Measurements from ENCODE around the gene MAP1LC3B2.

MAP1LC3B2 gene

GRCh38 chr12:116520225-116520760 lies 38.9 kb upstream of the MAP1LC3B2 start:
- H3K4me1 ChIP-seq (ENCODE audit: control insufficient read depth, low read depth, low read length): peaks cover 7% of the 10 kb centered on the region
- DNase-seq: no peak
- H3K18ac ChIP-seq (ENCODE audit: low read length): no peak overlapping the region
- no peak overlapping the region for H3K4ac ChIP-seq (ENCODE audit: low read depth, low read length)
- H3K27ac ChIP-seq (ENCODE audit: low read depth, low read length): no peak overlapping the region
- no peaks in the 10 kb centered on the region for H3K27me3 ChIP-seq (ENCODE audit: insufficient read depth, low read length, poor library complexity)
- no peak overlapping the region for H3K9ac ChIP-seq (ENCODE audit: low read length)
- no peak overlapping the region for H3K4me3 ChIP-seq (ENCODE audit: low read length)
- H3K79me2 ChIP-seq (ENCODE audit: control insufficient read depth, insufficient read depth, low read length): no peaks in the 10 kb centered on the region
- no peak overlapping the region for H2BK120ac ChIP-seq (ENCODE audit: low read depth, low read length)
- WGBS (ENCODE audit: extremely low coverage, insufficient coverage, low lambda C conversion rate): no CpG with 5 or more reads among the region's 9 CpGs
- no peak overlapping the region for H3K56ac ChIP-seq (ENCODE audit: low read length)
- H3K23ac ChIP-seq (ENCODE audit: low read length): no peak overlapping the region
- no peak overlapping the region for H2BK5ac ChIP-seq (ENCODE audit: low read length)
- H4K5ac ChIP-seq (ENCODE audit: low read length): no peak overlapping the region
- H2AK5ac ChIP-seq (ENCODE audit: low read length): no peak overlapping the region
- no peaks in the 10 kb centered on the region for H3K79me1 ChIP-seq (ENCODE audit: low read length)
- H2BK15ac ChIP-seq (replicated peaks; ENCODE audit: low read depth): no peak overlapping the region
- H4K8ac ChIP-seq (ENCODE audit: low read depth, low read length): no peak overlapping the region
- no peaks in the 10 kb centered on the region for H3K36me3 ChIP-seq (ENCODE audit: control insufficient read depth, insufficient read depth, low read length)
- no peak overlapping the region for H3K4me2 ChIP-seq (ENCODE audit: low read length)

DNA sequence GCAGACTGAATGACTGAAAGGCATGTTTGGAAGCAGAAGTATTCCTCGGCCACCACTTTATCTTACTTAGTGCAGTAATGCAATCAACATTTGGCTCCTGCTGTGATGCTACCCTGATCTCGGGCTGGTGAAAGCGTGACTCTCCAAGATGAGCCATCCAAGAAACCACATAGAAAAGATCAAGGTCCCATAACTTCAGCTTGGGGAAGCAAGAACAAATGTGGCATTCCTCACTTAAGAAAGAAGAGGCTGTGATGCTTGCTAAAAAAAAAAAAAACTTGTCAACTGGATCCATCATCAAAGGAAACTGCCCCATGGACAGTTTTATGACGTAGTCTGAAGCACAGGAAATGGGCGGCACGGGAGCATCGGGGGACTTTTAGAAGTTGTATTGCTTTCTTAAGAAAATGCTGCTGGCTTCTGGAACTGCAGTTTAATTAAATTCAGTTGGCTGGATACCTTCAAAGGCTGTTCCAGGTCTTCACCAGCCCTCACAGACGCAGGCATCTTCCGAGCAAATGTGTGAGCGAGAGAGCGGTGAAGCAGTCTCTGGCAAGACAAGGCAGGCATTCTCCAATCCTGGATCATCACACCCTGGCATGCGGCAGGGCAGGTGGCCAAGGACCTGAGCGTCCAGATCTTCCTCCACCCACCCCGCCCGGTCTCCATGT lies 38.2 kb upstream of the MAP1LC3B2 start:
- no peaks in the 10 kb centered on the region for H3K79me1 ChIP-seq (ENCODE audit: low read length)
- no CpG with 5 or more reads among the region's 15 CpGs for WGBS (ENCODE audit: extremely low coverage, insufficient coverage, low lambda C conversion rate)
- no peak overlapping the region for H3K4me2 ChIP-seq (ENCODE audit: low read length)
- no peak overlapping the region for H3K18ac ChIP-seq (ENCODE audit: low read length)
- no peaks in the 10 kb centered on the region for H3K36me3 ChIP-seq (ENCODE audit: control insufficient read depth, insufficient read depth, low read length)
- no peak overlapping the region for H3K27ac ChIP-seq (ENCODE audit: low read depth, low read length)
- no peak overlapping the region for H4K8ac ChIP-seq (ENCODE audit: low read depth, low read length)
- no peak overlapping the region for H3K9ac ChIP-seq (ENCODE audit: low read length)
- no peak overlapping the region for H2AK5ac ChIP-seq (ENCODE audit: low read length)
- DNase-seq: peak; percentile 43
- H2BK120ac ChIP-seq (ENCODE audit: low read depth, low read length): no peak overlapping the region
- H3K27me3 ChIP-seq (ENCODE audit: insufficient read depth, low read length, poor library complexity): no peaks in the 10 kb centered on the region
- peaks cover 10% of the 10 kb centered on the region for H3K4me1 ChIP-seq (ENCODE audit: control insufficient read depth, low read depth, low read length)
- no peaks in the 10 kb centered on the region for H3K79me2 ChIP-seq (ENCODE audit: control insufficient read depth, insufficient read depth, low read length)
- H2BK5ac ChIP-seq (ENCODE audit: low read length): no peak overlapping the region
- no peak overlapping the region for H3K4me3 ChIP-seq (ENCODE audit: low read length)
- H3K4ac ChIP-seq (ENCODE audit: low read depth, low read length): no peak overlapping the region
- no peak overlapping the region for H3K23ac ChIP-seq (ENCODE audit: low read length)
- H4K5ac ChIP-seq (ENCODE audit: low read length): no peak overlapping the region
- no peak overlapping the region for H2BK15ac ChIP-seq (replicated peaks; ENCODE audit: low read depth)
- H3K56ac ChIP-seq (ENCODE audit: low read length): no peak overlapping the region

DNA sequence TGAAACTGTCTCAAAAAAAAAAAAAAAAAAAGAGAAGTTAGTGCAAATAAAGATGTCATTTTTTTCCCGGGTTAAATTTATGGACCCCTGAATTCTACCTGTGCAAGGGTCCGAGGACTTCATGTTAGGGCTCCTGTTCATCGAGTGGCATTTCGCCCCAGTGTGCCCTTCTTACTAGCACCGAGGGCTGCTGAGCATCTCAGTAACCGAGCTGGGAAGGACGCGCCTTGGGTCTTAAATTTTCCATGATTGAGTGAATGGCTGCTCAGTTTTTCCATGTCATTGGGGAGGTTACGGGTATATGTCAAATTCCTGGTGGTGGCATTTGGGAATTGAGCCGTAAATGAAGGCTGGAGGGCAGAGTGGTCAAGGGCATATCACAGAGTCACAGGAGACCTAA lies 34.9 kb upstream of the MAP1LC3B2 start:
- peak overlapping the region; percentile 71 for H3K4ac ChIP-seq (ENCODE audit: low read depth, low read length)
- H2BK120ac ChIP-seq (ENCODE audit: low read depth, low read length): no peak overlapping the region
- H2AK5ac ChIP-seq (ENCODE audit: low read length): peak overlapping the region; percentile 12
- DNase-seq: peak; percentile 56
- H4K5ac ChIP-seq (ENCODE audit: low read length): no peak overlapping the region
- H3K4me1 ChIP-seq (ENCODE audit: control insufficient read depth, low read depth, low read length): peaks cover 10% of the 10 kb centered on the region
- no peaks in the 10 kb centered on the region for H3K36me3 ChIP-seq (ENCODE audit: control insufficient read depth, insufficient read depth, low read length)
- no CpG with 5 or more reads among the region's 10 CpGs for WGBS (ENCODE audit: extremely low coverage, insufficient coverage, low lambda C conversion rate)
- H3K4me2 ChIP-seq (ENCODE audit: low read length): no peak overlapping the region
- no peak overlapping the region for H2BK15ac ChIP-seq (replicated peaks; ENCODE audit: low read depth)
- no peaks in the 10 kb centered on the region for H3K79me2 ChIP-seq (ENCODE audit: control insufficient read depth, insufficient read depth, low read length)
- H3K27me3 ChIP-seq (ENCODE audit: insufficient read depth, low read length, poor library complexity): no peaks in the 10 kb centered on the region
- H4K8ac ChIP-seq (ENCODE audit: low read depth, low read length): no peak overlapping the region
- H3K4me3 ChIP-seq (ENCODE audit: low read length): no peak overlapping the region
- no peaks in the 10 kb centered on the region for H3K79me1 ChIP-seq (ENCODE audit: low read length)
- peak overlapping the region; percentile 46 for H3K56ac ChIP-seq (ENCODE audit: low read length)
- no peak overlapping the region for H3K9ac ChIP-seq (ENCODE audit: low read length)
- H3K23ac ChIP-seq (ENCODE audit: low read length): no peak overlapping the region
- H3K18ac ChIP-seq (ENCODE audit: low read length): no peak overlapping the region
- H2BK5ac ChIP-seq (ENCODE audit: low read length): no peak overlapping the region
- H3K27ac ChIP-seq (ENCODE audit: low read depth, low read length): no peak overlapping the region

- no peak overlapping the region for H3K23ac ChIP-seq (ENCODE audit: low read length)
- H3K79me1 ChIP-seq (ENCODE audit: low read length): no peaks in the 10 kb centered on the region
- H3K4me3 ChIP-seq (ENCODE audit: low read length): no peak overlapping the region
- no peak overlapping the region for H2BK15ac ChIP-seq (replicated peaks; ENCODE audit: low read depth)
- no peaks in the 10 kb centered on the region for H3K79me2 ChIP-seq (ENCODE audit: control insufficient read depth, insufficient read depth, low read length)
- WGBS (ENCODE audit: extremely low coverage, insufficient coverage, low lambda C conversion rate): no CpG with 5 or more reads among the region's 4 CpGs
- H3K4me1 ChIP-seq (ENCODE audit: control insufficient read depth, low read depth, low read length): peaks cover 10% of the 10 kb centered on the region
- no peak overlapping the region for H3K4ac ChIP-seq (ENCODE audit: low read depth, low read length)
- H4K5ac ChIP-seq (ENCODE audit: low read length): no peak overlapping the region
- no peaks in the 10 kb centered on the region for H3K36me3 ChIP-seq (ENCODE audit: control insufficient read depth, insufficient read depth, low read length)
- no peak overlapping the region for H3K9ac ChIP-seq (ENCODE audit: low read length)
- peak overlapping the region; percentile 79 for H3K56ac ChIP-seq (ENCODE audit: low read length)
- no peak overlapping the region for H2BK5ac ChIP-seq (ENCODE audit: low read length)
- H3K27me3 ChIP-seq (ENCODE audit: insufficient read depth, low read length, poor library complexity): no peaks in the 10 kb centered on the region
- no peak overlapping the region for H3K4me2 ChIP-seq (ENCODE audit: low read length)
- no peak overlapping the region for H2AK5ac ChIP-seq (ENCODE audit: low read length)
- H2BK120ac ChIP-seq (ENCODE audit: low read depth, low read length): peak overlapping the region; percentile 76
- H3K27ac ChIP-seq (ENCODE audit: low read depth, low read length): no peak overlapping the region
- peak; percentile 97 for DNase-seq
- no peak overlapping the region for H4K8ac ChIP-seq (ENCODE audit: low read depth, low read length)
- peak overlapping the region; percentile 89 for H3K18ac ChIP-seq (ENCODE audit: low read length)
Measured at GRCh38 chr12:116524964-116525379, 34.2 kb upstream of the MAP1LC3B2 start.

GRCh38 chr12:116525418-116526001 lies 33.7 kb upstream of the MAP1LC3B2 start:
- H3K23ac ChIP-seq (ENCODE audit: low read length): peak overlapping the region; percentile 10
- peak overlapping the region; percentile 93 for H3K4ac ChIP-seq (ENCODE audit: low read depth, low read length)
- H3K27me3 ChIP-seq (ENCODE audit: insufficient read depth, low read length, poor library complexity): no peaks in the 10 kb centered on the region
- H2BK120ac ChIP-seq (ENCODE audit: low read depth, low read length): peak overlapping the region; percentile 76
- no peaks in the 10 kb centered on the region for H3K79me1 ChIP-seq (ENCODE audit: low read length)
- H2BK15ac ChIP-seq (replicated peaks; ENCODE audit: low read depth): no peak overlapping the region
- peak overlapping the region; percentile 52 for H3K27ac ChIP-seq (ENCODE audit: low read depth, low read length)
- H2AK5ac ChIP-seq (ENCODE audit: low read length): no peak overlapping the region
- H3K18ac ChIP-seq (ENCODE audit: low read length): peak overlapping the region; percentile 89
- peak overlapping the region; percentile 42 for H3K9ac ChIP-seq (ENCODE audit: low read length)
- H3K4me2 ChIP-seq (ENCODE audit: low read length): no peak overlapping the region
- H3K79me2 ChIP-seq (ENCODE audit: control insufficient read depth, insufficient read depth, low read length): no peaks in the 10 kb centered on the region
- no peaks in the 10 kb centered on the region for H3K36me3 ChIP-seq (ENCODE audit: control insufficient read depth, insufficient read depth, low read length)
- DNase-seq: peak; percentile 86
- H3K4me1 ChIP-seq (ENCODE audit: control insufficient read depth, low read depth, low read length): peaks cover 10% of the 10 kb centered on the region
- no peak overlapping the region for H4K8ac ChIP-seq (ENCODE audit: low read depth, low read length)
- H3K56ac ChIP-seq (ENCODE audit: low read length): peak overlapping the region; percentile 79
- H2BK5ac ChIP-seq (ENCODE audit: low read length): no peak overlapping the region
- H4K5ac ChIP-seq (ENCODE audit: low read length): no peak overlapping the region
- no CpG with 5 or more reads among the region's 15 CpGs for WGBS (ENCODE audit: extremely low coverage, insufficient coverage, low lambda C conversion rate)
- no peak overlapping the region for H3K4me3 ChIP-seq (ENCODE audit: low read length)
